Measurements from ENCODE around the gene LIN37. TPM values are rescaled to one million over a fixed set of nuclear protein-coding genes. Genes with fewer than 3 reads are reported as not detected.
"Not testable (repeated sequence)": the region's sequence is repeated elsewhere in the genome, so short reads cannot be mapped to it uniquely, and the experiment has no call there.

Gene LIN37
- total RNA-seq, 1 experiment from 2014 or later, result 12.4 TPM

GRCh38 chr19:35721374-35721773 is 27.0 kb upstream of the LIN37 start:
- intact Hi-C loops (cut with micrococcal nuclease; ENCODE audit: unreplicated experiment), result no loop called here
- H3K4me1 Mint-ChIP-seq (ENCODE audit: low read depth, unreplicated experiment), result peaks cover 16% of the 10 kb centered on the region
- DNase-seq, result no peak
- no peak overlapping the region for H3K27ac Mint-ChIP-seq (ENCODE audit: unreplicated experiment)
- no peaks in the 10 kb centered on the region for H3K27me3 Mint-ChIP-seq (ENCODE audit: unreplicated experiment)
- peaks cover 94% of the 10 kb centered on the region for H3K36me3 Mint-ChIP-seq (ENCODE audit: insufficient read depth, unreplicated experiment)
- CTCF ChIA-PET, result interaction anchor here (0.6 kb wide), 2 partner anchors 66 to 159 kb away, joined by 3 to 4 read pairs; no protein-coding TSS in a partner anchor
- H3K4me3 Mint-ChIP-seq (ENCODE audit: low read depth, unreplicated experiment), result no peak overlapping the region
- no peak for TF ChIP-seq CTCF (IDR thresholded peaks at IDR 0.05; ENCODE audit: unreplicated experiment)
- H3K9me3 Mint-ChIP-seq (ENCODE audit: low read depth, unreplicated experiment), result no peaks in the 10 kb centered on the region
- BruUV-seq (replicated peaks), result no TSS peak

DNA sequence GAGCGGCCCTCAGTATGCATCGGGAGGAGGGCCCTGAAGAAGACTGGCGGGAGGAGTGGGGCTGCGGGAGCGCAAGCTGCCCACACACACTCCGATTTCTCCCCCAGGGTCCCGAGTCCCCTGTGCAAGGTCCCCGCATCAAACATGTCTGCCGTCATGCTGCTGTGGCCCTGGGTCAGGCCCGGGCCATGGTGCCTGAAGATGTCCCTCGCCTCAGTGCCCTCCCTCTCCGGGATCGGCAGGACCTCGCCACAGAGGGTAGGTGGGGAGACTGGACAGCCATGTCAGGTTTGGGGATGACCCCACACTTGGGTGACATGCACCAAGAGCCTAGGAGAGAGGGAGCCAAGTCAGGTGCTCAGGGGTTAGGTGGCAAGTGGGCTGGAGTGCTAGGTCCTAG is 25.9 kb upstream of the LIN37 start:
- CTCF ChIA-PET, result no interaction called here
- H3K27me3 Mint-ChIP-seq (ENCODE audit: unreplicated experiment), result no peaks in the 10 kb centered on the region

GRCh38 chr19:35722897-35723296 is 25.5 kb upstream of the LIN37 start:
- Mint-ChIP-seq H3K36me3 (ENCODE audit: insufficient read depth, unreplicated experiment) (peaks cover 84% of the 10 kb centered on the region), H3K4me3 (ENCODE audit: low read depth, unreplicated experiment) (no peak overlapping the region), H3K27me3 (ENCODE audit: unreplicated experiment) (no peaks in the 10 kb centered on the region), H3K9me3 (ENCODE audit: low read depth, unreplicated experiment) (no peaks in the 10 kb centered on the region), H3K4me1 (ENCODE audit: low read depth, unreplicated experiment) (peaks cover 12% of the 10 kb centered on the region), H3K27ac (ENCODE audit: unreplicated experiment) (no peak overlapping the region)
- intact Hi-C loops (cut with micrococcal nuclease; ENCODE audit: unreplicated experiment), result no loop called here
- CTCF ChIA-PET, result interaction anchor here (0.9 kb wide), 1 partner anchor 14 kb away, joined by 3 read pairs; no protein-coding TSS in a partner anchor
- no peak for TF ChIP-seq CTCF (IDR thresholded peaks at IDR 0.05; ENCODE audit: unreplicated experiment)
- no peak for DNase-seq
- no TSS peak for BruUV-seq (replicated peaks)

More for the DNA sequence above, 25.9 kb upstream of the LIN37 start:
- H3K4me1 Mint-ChIP-seq (ENCODE audit: low read depth, unreplicated experiment), result peaks cover 12% of the 10 kb centered on the region
- no peak for DNase-seq
- TF ChIP-seq CTCF (IDR thresholded peaks at IDR 0.05; ENCODE audit: unreplicated experiment), result no peak
- no peak overlapping the region for H3K27ac Mint-ChIP-seq (ENCODE audit: unreplicated experiment)
- H3K4me3 Mint-ChIP-seq (ENCODE audit: low read depth, unreplicated experiment), result no peak overlapping the region
- BruUV-seq (replicated peaks), result no TSS peak
- intact Hi-C loops (cut with micrococcal nuclease; ENCODE audit: unreplicated experiment), result no loop called here
- H3K36me3 Mint-ChIP-seq (ENCODE audit: insufficient read depth, unreplicated experiment), result peaks cover 83% of the 10 kb centered on the region
- H3K9me3 Mint-ChIP-seq (ENCODE audit: low read depth, unreplicated experiment), result no peaks in the 10 kb centered on the region

DNA sequence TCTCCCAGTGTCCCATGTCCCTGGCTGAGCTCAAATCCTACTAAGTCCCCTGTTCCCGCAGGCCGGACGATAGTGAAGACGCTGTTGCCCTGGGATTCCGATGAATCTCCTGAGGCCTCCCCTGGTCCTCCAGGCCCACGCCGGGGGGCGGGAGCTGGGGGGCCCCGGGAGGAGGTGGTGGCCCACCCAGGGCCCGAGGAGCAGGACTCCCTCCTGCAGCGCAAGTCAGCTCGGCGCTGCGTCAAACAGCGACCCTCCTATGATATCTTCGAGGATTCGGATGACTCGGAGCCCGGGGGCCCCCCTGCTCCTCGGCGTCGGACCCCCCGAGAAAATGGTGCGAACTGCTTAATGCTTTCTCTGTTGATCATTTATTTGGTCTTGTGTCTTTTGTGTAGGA is 24.7 kb upstream of the LIN37 start:
- H3K9me3 Mint-ChIP-seq (ENCODE audit: low read depth, unreplicated experiment), result no peaks in the 10 kb centered on the region
- H3K27ac Mint-ChIP-seq (ENCODE audit: unreplicated experiment), result no peak overlapping the region
- no peak overlapping the region for H3K4me3 Mint-ChIP-seq (ENCODE audit: low read depth, unreplicated experiment)
- CTCF ChIA-PET, result interaction anchor here (0.9 kb wide), 1 partner anchor 13 kb away, joined by 3 read pairs; no protein-coding TSS in a partner anchor
- no peak for TF ChIP-seq CTCF (IDR thresholded peaks at IDR 0.05; ENCODE audit: unreplicated experiment)
- intact Hi-C loops (cut with micrococcal nuclease; ENCODE audit: unreplicated experiment), result no loop called here
- peaks cover 83% of the 10 kb centered on the region for H3K36me3 Mint-ChIP-seq (ENCODE audit: insufficient read depth, unreplicated experiment)
- no TSS peak for BruUV-seq (replicated peaks)
- peaks cover 12% of the 10 kb centered on the region for H3K4me1 Mint-ChIP-seq (ENCODE audit: low read depth, unreplicated experiment)
- H3K27me3 Mint-ChIP-seq (ENCODE audit: unreplicated experiment), result no peaks in the 10 kb centered on the region
- no peak for DNase-seq

GRCh38 chr19:35724132-35724531 is 24.2 kb upstream of the LIN37 start:
- H3K27ac Mint-ChIP-seq (ENCODE audit: unreplicated experiment); BruUV-seq (replicated peaks); CTCF ChIA-PET; intact Hi-C loops (cut with micrococcal nuclease; ENCODE audit: unreplicated experiment); DNase-seq; H3K27me3 Mint-ChIP-seq (ENCODE audit: unreplicated experiment); H3K9me3 Mint-ChIP-seq (ENCODE audit: low read depth, unreplicated experiment); H3K4me3 Mint-ChIP-seq (ENCODE audit: low read depth, unreplicated experiment): not testable (repeated sequence)
- Mint-ChIP-seq H3K4me1 (ENCODE audit: low read depth, unreplicated experiment) (peaks cover 11% of the 10 kb centered on the region), H3K36me3 (ENCODE audit: insufficient read depth, unreplicated experiment) (peaks cover 83% of the 10 kb centered on the region)
